Thoracic aorta (tissue), 2 donors: Measurements from ENCODE around the gene MLANA. TPM values are rescaled to one million over a fixed set of nuclear protein-coding genes. Genes with fewer than 3 reads are reported as not detected.

Experiments
- ATAC-seq: fragments of 150-250 bp; one replicate; pipeline ENCODE4 v1.8.0; 2017; ENCODE audit warnings: low read depth; ENCODE audit not compliant: insufficient number of reproducible peaks, low FRiP score
- DNase-seq: peaks from one replicate; pipeline ENCODE4 v3.0.0-alpha.2; 2020; ENCODE audit warnings: low spot score
- H3K27ac ChIP-seq, 2 donors: fragments of 200-600 bp; sonication (generic); 1 replicate in 1 of 2; 2 replicates in 1 of 2; pipeline ENCODE4 v1.5.1; 2016; ENCODE audit warnings: mild to moderate bottlenecking in 2 of 2, moderate library complexity in 2 of 2
- H3K27me3 ChIP-seq: fragments of 200-600 bp; sonication (generic); replicated peaks from 2 replicates; pipeline ENCODE4 v1.6.0; 2016; ENCODE audit warnings: mild to moderate bottlenecking; ENCODE audit not compliant: insufficient read depth
- H3K36me3 ChIP-seq: fragments of 200-600 bp; sonication (generic); one replicate; pipeline ENCODE4 v1.5.1; 2016
- H3K4me1 ChIP-seq, 2 donors: fragments of 200-600 bp; sonication (generic); 1 replicate in 1 of 2; 2 replicates in 1 of 2; pipeline versions ENCODE4 v1.5.1 to v1.6.0; 2016; ENCODE audit warnings: low read depth in 2 of 2, mild to moderate bottlenecking in 1 of 2; ENCODE audit not compliant: control insufficient read depth in 1 of 2
- H3K4me3 ChIP-seq: fragments of 200-600 bp; sonication (generic); 2 replicates; pipeline ENCODE4 v1.5.1; 2016; ENCODE audit warnings: mild to moderate bottlenecking
- H3K9me3 ChIP-seq: fragments of 200-600 bp; sonication (generic); 2 replicates; pipeline ENCODE4 v1.5.1; 2016
- total RNA-seq, 2 donors: library from RNA; depleted of rRNA; stranded (reverse); fragments of >200 nt; gene quantifications; one replicate each; pipeline versions ENCODE4 v1.1.0 to v1.2.3, GENCODE V29; 2016
- TF ChIP-seq, protein P1 (sequence below): fragments of 200-600 bp; sonication (generic); IDR thresholded peaks from one replicate; pipeline ENCODE4 v1.5.1; 2019; ENCODE audit warnings: antibody characterized with exemption

Gene MLANA
- total RNA-seq, 2 donors from 2014 or later, result not detected

- no peaks in the 10 kb centered on the region for H3K4me1 ChIP-seq
- ATAC-seq, result no peak
- H3K9me3 ChIP-seq, result no peaks in the 10 kb centered on the region
- TF ChIP-seq, protein P1, sequence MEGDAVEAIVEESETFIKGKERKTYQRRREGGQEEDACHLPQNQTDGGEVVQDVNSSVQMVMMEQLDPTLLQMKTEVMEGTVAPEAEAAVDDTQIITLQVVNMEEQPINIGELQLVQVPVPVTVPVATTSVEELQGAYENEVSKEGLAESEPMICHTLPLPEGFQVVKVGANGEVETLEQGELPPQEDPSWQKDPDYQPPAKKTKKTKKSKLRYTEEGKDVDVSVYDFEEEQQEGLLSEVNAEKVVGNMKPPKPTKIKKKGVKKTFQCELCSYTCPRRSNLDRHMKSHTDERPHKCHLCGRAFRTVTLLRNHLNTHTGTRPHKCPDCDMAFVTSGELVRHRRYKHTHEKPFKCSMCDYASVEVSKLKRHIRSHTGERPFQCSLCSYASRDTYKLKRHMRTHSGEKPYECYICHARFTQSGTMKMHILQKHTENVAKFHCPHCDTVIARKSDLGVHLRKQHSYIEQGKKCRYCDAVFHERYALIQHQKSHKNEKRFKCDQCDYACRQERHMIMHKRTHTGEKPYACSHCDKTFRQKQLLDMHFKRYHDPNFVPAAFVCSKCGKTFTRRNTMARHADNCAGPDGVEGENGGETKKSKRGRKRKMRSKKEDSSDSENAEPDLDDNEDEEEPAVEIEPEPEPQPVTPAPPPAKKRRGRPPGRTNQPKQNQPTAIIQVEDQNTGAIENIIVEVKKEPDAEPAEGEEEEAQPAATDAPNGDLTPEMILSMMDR, result no peak
- no peaks in the 10 kb centered on the region for H3K36me3 ChIP-seq
- no peak overlapping the region for H3K4me3 ChIP-seq
- H3K27me3 ChIP-seq, result no peaks in the 10 kb centered on the region
- no peak overlapping the region for H3K27ac ChIP-seq
- DNase-seq, result no peak
Observed at GRCh38 chr9:5868235-5868634, 22.5 kb upstream of the MLANA start.

DNA sequence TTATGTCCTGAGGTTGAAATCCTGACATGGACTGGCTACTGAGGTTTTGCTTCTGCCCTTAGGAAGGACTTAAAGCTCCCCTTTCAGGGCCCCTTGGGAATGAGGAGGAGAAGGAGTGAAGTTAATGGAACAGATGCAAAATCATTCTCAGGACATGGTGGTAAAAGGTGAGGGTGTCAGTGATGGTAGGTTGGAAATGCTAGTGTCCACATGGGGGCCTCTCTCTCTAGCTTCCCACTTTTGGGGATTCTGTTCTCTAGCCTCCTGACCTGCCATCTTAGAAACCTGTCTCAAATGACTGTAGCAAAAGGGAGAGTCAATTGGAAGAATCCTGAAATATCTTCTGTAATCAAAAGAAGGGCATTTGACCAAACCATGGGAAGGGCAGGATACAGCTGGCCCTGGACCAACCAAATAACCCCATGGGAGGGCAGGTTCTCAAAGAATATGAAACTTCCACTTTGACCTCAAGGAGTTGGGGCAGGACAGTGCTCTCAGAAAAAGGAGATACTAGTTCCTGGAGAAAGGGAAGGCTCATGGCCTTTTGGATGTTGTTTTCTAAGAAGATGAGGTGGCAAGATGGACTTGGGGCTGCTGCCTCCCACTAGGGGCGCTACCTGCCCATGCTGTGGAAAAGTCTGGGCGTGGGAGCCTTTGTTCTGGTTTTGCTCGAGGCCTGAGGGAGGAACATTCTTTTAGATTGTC, 21.2 kb upstream of the MLANA start:
- no peaks in the 10 kb centered on the region for H3K9me3 ChIP-seq
- ATAC-seq, result no peak
- no peak overlapping the region for H3K27ac ChIP-seq
- H3K4me1 ChIP-seq, result no peaks in the 10 kb centered on the region
- TF ChIP-seq, protein P1, result no peak
- no peak for DNase-seq
- no peaks in the 10 kb centered on the region for H3K27me3 ChIP-seq
- H3K36me3 ChIP-seq, result no peaks in the 10 kb centered on the region
- no peak overlapping the region for H3K4me3 ChIP-seq

DNA sequence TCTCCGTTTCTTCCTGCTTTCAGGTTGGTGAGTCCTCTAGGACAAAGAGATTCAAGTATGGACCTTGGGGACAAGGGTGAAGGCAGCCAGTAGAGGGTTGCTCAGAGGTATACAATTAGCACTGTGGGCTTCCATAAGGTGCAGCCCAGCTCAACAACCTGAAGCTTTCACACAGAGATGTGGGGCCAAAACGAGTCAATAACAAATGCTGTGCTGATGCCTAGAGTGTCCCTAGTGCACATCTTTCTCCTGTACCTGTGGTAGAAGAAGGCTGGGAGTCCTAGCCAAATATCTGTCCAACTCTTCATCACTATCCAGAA, 20.7 kb upstream of the MLANA start:
- no peaks in the 10 kb centered on the region for H3K4me1 ChIP-seq
- H3K4me3 ChIP-seq, result no peak overlapping the region
- H3K27ac ChIP-seq, result no peak overlapping the region
- ATAC-seq (no peak), DNase-seq (no peak)
- H3K9me3 ChIP-seq, result no peaks in the 10 kb centered on the region
- no peaks in the 10 kb centered on the region for H3K36me3 ChIP-seq
- H3K27me3 ChIP-seq, result no peaks in the 10 kb centered on the region
- TF ChIP-seq, protein P1, result no peak

DNA sequence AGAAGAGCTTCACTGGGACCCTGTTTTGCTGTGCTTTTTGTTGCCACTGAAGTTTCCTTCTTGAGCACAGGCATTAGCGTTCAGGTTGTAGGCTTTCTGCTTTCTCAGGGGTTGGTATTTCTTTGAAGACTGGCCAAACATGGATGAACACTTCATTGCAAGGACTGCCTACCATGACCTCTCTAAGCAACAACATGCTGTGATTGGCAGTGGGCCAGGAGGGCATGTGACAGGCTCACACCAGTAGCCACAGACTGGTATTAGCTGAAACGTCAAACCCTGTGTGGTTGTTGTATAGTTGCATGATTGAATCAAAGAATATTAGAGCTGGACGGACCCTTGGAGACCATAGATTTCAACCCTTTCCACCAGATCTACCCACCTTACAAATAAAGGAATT, 20.0 kb upstream of the MLANA start:
- no peak overlapping the region for H3K27ac ChIP-seq
- ATAC-seq (no peak), DNase-seq (no peak)
- no peak overlapping the region for H3K4me3 ChIP-seq
- no peaks in the 10 kb centered on the region for H3K36me3 ChIP-seq
- no peaks in the 10 kb centered on the region for H3K4me1 ChIP-seq
- no peaks in the 10 kb centered on the region for H3K27me3 ChIP-seq
- TF ChIP-seq, protein P1, result no peak
- no peaks in the 10 kb centered on the region for H3K9me3 ChIP-seq

DNA sequence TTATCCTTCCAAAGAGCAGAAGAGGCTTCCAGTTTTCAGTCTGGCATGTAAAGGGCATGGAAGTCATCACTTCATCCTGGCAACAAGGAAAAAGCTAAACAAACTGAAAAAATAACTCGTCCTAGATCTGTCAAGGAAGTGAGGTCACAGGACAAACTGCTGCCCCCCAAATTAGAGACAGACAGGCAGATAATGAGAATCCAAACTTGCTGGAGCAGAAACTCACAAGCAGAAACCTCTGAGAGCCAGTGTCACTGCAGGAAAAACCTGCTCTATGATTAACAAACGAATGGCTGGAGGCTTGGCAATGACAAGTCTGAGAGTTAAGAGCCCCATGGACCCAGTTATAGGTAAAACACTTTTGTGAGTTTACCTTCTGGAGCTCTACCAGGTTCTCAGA, 18.9 kb upstream of the MLANA start:
- TF ChIP-seq, protein P1, result no peak
- Histone ChIP-seq H3K27ac (no peak overlapping the region), H3K36me3 (no peaks in the 10 kb centered on the region), H3K4me3 (no peak overlapping the region), H3K27me3 (no peaks in the 10 kb centered on the region), H3K9me3 (no peaks in the 10 kb centered on the region), H3K4me1 (no peaks in the 10 kb centered on the region)
- DNase-seq (no peak), ATAC-seq (no peak)
